Caco-2 (cell line): ENCODE measurements around the gene SLC7A14. TPM values are rescaled to one million over a fixed set of nuclear protein-coding genes. Genes with fewer than 3 reads are reported as not detected.

Source experiments
- BruUV-seq: library from RNA; stranded (reverse); fragments of 400-500 nt; replicated peaks from 2 replicates; lab custom pipeline; 2021; lab: Mats Ljungman, UMichigan
- CTCF ChIA-PET: fragments of 300-600 bp; sonication (Branson Sonifier 250); formaldehyde crosslinking; loops from one replicate; lab custom pipeline; 2022; ENCODE audit warnings: antibody characterized with exemption; lab: Charles Lee
- POLR2A ChIA-PET: fragments of 300-600 bp; sonication (Branson Sonifier 250); formaldehyde crosslinking; loops from one replicate; lab custom pipeline; 2022; ENCODE audit warnings: antibody characterized with exemption; lab: Charles Lee
- DNase-seq, 2 experiments: peaks; one replicate each; pipeline versions ENCODE4 v3.0.0 to v3.0.0-alpha.2; 2020 to 2022
- H3K27me3 ChIP-seq: replicated peaks from 2 replicates; pipeline ENCODE4 v1.6.0; 2011; ENCODE audit warnings: low read length; ENCODE audit not compliant: control insufficient read depth, insufficient read depth
- H3K36me3 ChIP-seq: 2 replicates; pipeline ENCODE4 v1.5.1; 2011; ENCODE audit warnings: low read length; ENCODE audit not compliant: control insufficient read depth, insufficient read depth
- H3K4me1 ChIP-seq: fragments of 250-450 bp; sonication (Bioruptor Pico); 2 replicates; pipeline ENCODE4 v1.5.1; 2020; ENCODE audit warnings: mild to moderate bottlenecking
- H3K4me3 ChIP-seq: 2 replicates; pipeline ENCODE4 v1.5.1; 2011; ENCODE audit warnings: low read depth, mild to moderate bottlenecking, control low read depth, low read length
- H3K9me3 ChIP-seq: fragments of 250-450 bp; sonication (Bioruptor Pico); 2 replicates; pipeline ENCODE4 v1.5.1; 2020; ENCODE audit warnings: mild to moderate bottlenecking, moderate library complexity
- H3K27ac Mint-ChIP-seq: one replicate; pipeline ENCODE4 v1.8.0; 2022; ENCODE audit warnings: mixed read lengths; ENCODE audit not compliant: unreplicated experiment
- H3K27me3 Mint-ChIP-seq: one replicate; pipeline ENCODE4 v1.8.0; 2022; ENCODE audit warnings: mixed read lengths; ENCODE audit not compliant: insufficient read depth, unreplicated experiment
- H3K36me3 Mint-ChIP-seq: one replicate; pipeline ENCODE4 v1.8.0; 2022; ENCODE audit warnings: mild to moderate bottlenecking, mixed read lengths; ENCODE audit not compliant: insufficient read depth, unreplicated experiment
- H3K4me1 Mint-ChIP-seq: one replicate; pipeline ENCODE4 v1.8.0; 2022; ENCODE audit warnings: low read depth, mixed read lengths; ENCODE audit not compliant: unreplicated experiment
- H3K4me3 Mint-ChIP-seq: one replicate; pipeline ENCODE4 v1.8.0; 2022; ENCODE audit warnings: mild to moderate bottlenecking, moderate library complexity, mixed read lengths; ENCODE audit not compliant: unreplicated experiment
- H3K9me3 Mint-ChIP-seq: one replicate; pipeline ENCODE4 v1.8.0; 2022; ENCODE audit warnings: mixed read lengths; ENCODE audit not compliant: unreplicated experiment
- CTCF ChIP-seq, 2 experiments: fragments of 200-600 bp in 1 of 2; IDR thresholded peaks; 1 replicate in 1 of 2; 2 replicates in 1 of 2; pipeline versions ENCODE4 v1.5.1 to v1.8.0; 2011 to 2022; ENCODE audit warnings: antibody characterized with exemption in 1 of 2, control low read depth in 1 of 2, inconsistent platforms in 1 of 2, low read depth in 1 of 2, low read length in 1 of 2, mild to moderate bottlenecking in 1 of 2, moderate library complexity in 1 of 2; ENCODE audit not compliant: insufficient read depth in 1 of 2, severe bottlenecking in 1 of 2, unreplicated experiment in 1 of 2
- intact Hi-C: fragments of 100-400 bp; cut with micrococcal nuclease; formaldehyde crosslinking; loops from one replicate; pipeline ENCODE4 v1.10.0; 2022; ENCODE audit not compliant: unreplicated experiment
- total RNA-seq: library from RNA; stranded (reverse); gene quantifications from 2 replicates; pipeline ENCODE4 v1.2.3, GENCODE V29; 2022

SLC7A14 gene
- total RNA-seq, 1 experiment from 2014 or later: not detected

- H3K4me1 ChIP-seq: no peaks in the 10 kb centered on the region
- intact Hi-C loops: no loop called here
- ChIA-PET POLR2A (no interaction called here), CTCF (no interaction called here)
- H3K9me3 Mint-ChIP-seq: no peaks in the 10 kb centered on the region
- no TSS peak for BruUV-seq
- TF ChIP-seq CTCF (IDR thresholded peaks at IDR 0.05; ENCODE audit: insufficient read depth in 1 of 2, low read depth in 1 of 2, low read length in 1 of 2, severe bottlenecking in 1 of 2, unreplicated experiment in 1 of 2): no peak
- H3K9me3 ChIP-seq: no peaks in the 10 kb centered on the region
- H3K4me3 Mint-ChIP-seq: no peak overlapping the region
- H3K27ac Mint-ChIP-seq: no peak overlapping the region
- no peaks in the 10 kb centered on the region; the same call in 1 of the 2 replicates for H3K27me3 ChIP-seq
- H3K36me3 Mint-ChIP-seq: no peaks in the 10 kb centered on the region
- peaks cover 14% of the 10 kb centered on the region for H3K27me3 Mint-ChIP-seq
- no peak overlapping the region for H3K4me3 ChIP-seq
- DNase-seq: no peak
- H3K4me1 Mint-ChIP-seq: no peaks in the 10 kb centered on the region
- H3K36me3 ChIP-seq: no peaks in the 10 kb centered on the region
Measured at GRCh38 chr3:170623524-170623923, 37.6 kb upstream of the SLC7A14 start.

- Histone ChIP-seq H3K4me1 (no peaks in the 10 kb centered on the region), H3K9me3 (no peaks in the 10 kb centered on the region), H3K4me3 (no peak overlapping the region), H3K27me3 (no peaks in the 10 kb centered on the region; the same call in 1 of the 2 replicates), H3K36me3 (no peaks in the 10 kb centered on the region)
- no peaks in the 10 kb centered on the region for H3K9me3 Mint-ChIP-seq
- no peaks in the 10 kb centered on the region for H3K36me3 Mint-ChIP-seq
- no TSS peak for BruUV-seq
- POLR2A ChIA-PET: no interaction called here
- intact Hi-C loops: no loop called here
- no peaks in the 10 kb centered on the region for H3K4me1 Mint-ChIP-seq
- peaks cover 17% of the 10 kb centered on the region for H3K27me3 Mint-ChIP-seq
- no peak overlapping the region for H3K4me3 Mint-ChIP-seq
- no peak overlapping the region for H3K27ac Mint-ChIP-seq
- CTCF ChIA-PET: no interaction called here
- no peak for DNase-seq
- no peak for TF ChIP-seq CTCF (IDR thresholded peaks at IDR 0.05; ENCODE audit: insufficient read depth in 1 of 2, low read depth in 1 of 2, low read length in 1 of 2, severe bottlenecking in 1 of 2, unreplicated experiment in 1 of 2)
Measured at GRCh38 chr3:170622369-170623159, 36.7 kb upstream of the SLC7A14 start.

GRCh38 chr3:170621256-170621655 lies 35.4 kb upstream of the SLC7A14 start:
- no peak for TF ChIP-seq CTCF (IDR thresholded peaks at IDR 0.05; ENCODE audit: insufficient read depth in 1 of 2, low read depth in 1 of 2, low read length in 1 of 2, severe bottlenecking in 1 of 2, unreplicated experiment in 1 of 2)
- POLR2A ChIA-PET: no interaction called here

More at GRCh38 chr3:170621256-170621655, 35.4 kb upstream of the SLC7A14 start:
- Histone ChIP-seq H3K9me3 (no peaks in the 10 kb centered on the region), H3K36me3 (no peaks in the 10 kb centered on the region), H3K27me3 (no peaks in the 10 kb centered on the region; the same call in 1 of the 2 replicates), H3K4me1 (no peaks in the 10 kb centered on the region), H3K4me3 (no peak overlapping the region)
- Mint-ChIP-seq H3K27ac (no peak overlapping the region), H3K27me3 (peaks cover 17% of the 10 kb centered on the region), H3K4me1 (no peaks in the 10 kb centered on the region), H3K9me3 (no peaks in the 10 kb centered on the region), H3K36me3 (no peaks in the 10 kb centered on the region), H3K4me3 (no peak overlapping the region)
- intact Hi-C loops: no loop called here
- no TSS peak for BruUV-seq
- CTCF ChIA-PET: no interaction called here
- no peak for DNase-seq
